PC-3 (cell line): ENCODE data around the gene MAP7D1. TPM values are rescaled to one million over a fixed set of nuclear protein-coding genes. Genes with fewer than 3 reads are reported as not detected.

ENCODE experiments used
- ATAC-seq: fragments of 200-7000 bp; cut with Tn5 transposase; 2 replicates; pipeline ENCODE4 v1.9.1; 2020; ENCODE audit warnings: mild to moderate bottlenecking, moderate library complexity
- BruUV-seq: library from RNA; stranded (reverse); fragments of 400-500 nt; replicated peaks from 2 replicates; lab custom pipeline; 2021; lab: Mats Ljungman, UMichigan
- CTCF ChIA-PET: fragments of 300-600 bp; sonication (Branson Sonifier 250); formaldehyde crosslinking; loops from one replicate; lab custom pipeline; 2022; ENCODE audit warnings: antibody characterized with exemption; lab: Charles Lee
- POLR2A ChIA-PET: fragments of 300-600 bp; sonication (Branson Sonifier 250); formaldehyde crosslinking; loops from one replicate; lab custom pipeline; 2022; ENCODE audit warnings: antibody characterized with exemption; ENCODE audit not compliant: unreplicated experiment; lab: Charles Lee
- DNase-seq: peaks from one replicate; pipeline ENCODE4 v3.0.0-alpha.2; 2015
- H2AFZ ChIP-seq: fragments of 300-600 bp; sonication (generic); 2 replicates; pipeline ENCODE4 v1.6.0; 2016; ENCODE audit warnings: antibody characterized with exemption, low read length
- H3F3A ChIP-seq: fragments of 300-600 bp; sonication (generic); one replicate; pipeline ENCODE4 v1.6.0; 2017; ENCODE audit warnings: antibody characterized with exemption, low read length, control low read depth, mild to moderate bottlenecking; ENCODE audit not compliant: unreplicated experiment
- H3K27ac ChIP-seq: fragments of 300-600 bp; sonication (generic); 2 replicates; pipeline ENCODE4 v1.5.1; 2016; ENCODE audit warnings: mild to moderate bottlenecking, low read length
- H3K27me3 ChIP-seq: fragments of 300-600 bp; sonication (generic); 2 replicates; pipeline ENCODE4 v1.6.1; 2016; ENCODE audit warnings: low read length, mixed read lengths
- H3K36me3 ChIP-seq: fragments of 300-600 bp; sonication (generic); 2 replicates; pipeline ENCODE4 v1.6.1; 2016; ENCODE audit warnings: low read depth, mixed run types, low read length, mixed read lengths
- H3K4me1 ChIP-seq: fragments of 300-600 bp; sonication (generic); 2 replicates; pipeline ENCODE4 v1.5.1; 2016; ENCODE audit warnings: low read length; ENCODE audit not compliant: insufficient read depth
- H3K4me2 ChIP-seq: fragments of 300-600 bp; sonication (generic); 2 replicates; pipeline ENCODE4 v1.6.0; 2016; ENCODE audit warnings: low read length
- H3K4me3 ChIP-seq: fragments of 300-600 bp; sonication (generic); 2 replicates; pipeline ENCODE4 v1.5.1; 2016; ENCODE audit warnings: mild to moderate bottlenecking, low read length, mixed read lengths
- H3K79me2 ChIP-seq: fragments of 300-600 bp; sonication (generic); 2 replicates; pipeline ENCODE4 v1.6.1; 2017; ENCODE audit warnings: low read length, mixed read lengths
- H3K9ac ChIP-seq: fragments of 300-600 bp; sonication (generic); 2 replicates; pipeline ENCODE4 v1.6.0; 2016; ENCODE audit warnings: mild to moderate bottlenecking, low read length
- H3K9me2 ChIP-seq: fragments of 300-600 bp; sonication (generic); replicated peaks from 2 replicates; pipeline ENCODE4 v1.6.1; 2016; ENCODE audit warnings: mixed run types, low read length, mixed read lengths
- H3K9me3 ChIP-seq: fragments of 300-600 bp; sonication (generic); 2 replicates; pipeline ENCODE4 v1.6.1; 2016; ENCODE audit warnings: low read length, mixed read lengths
- H4K20me1 ChIP-seq: fragments of 300-600 bp; sonication (generic); 2 replicates; pipeline ENCODE4 v1.6.1; 2016; ENCODE audit warnings: low read length, mixed read lengths
- EZH2 ChIP-seq: fragments of 300-600 bp; sonication (generic); IDR thresholded peaks from one replicate; pipeline ENCODE4 v1.6.1; 2017; ENCODE audit warnings: antibody characterized with exemption, mild to moderate bottlenecking, low read length; ENCODE audit not compliant: unreplicated experiment
- EZH2phosphoT487 ChIP-seq: fragments of 300-600 bp; sonication (generic); IDR thresholded peaks from 2 replicates; pipeline ENCODE4 v1.6.1; 2018; ENCODE audit warnings: mild to moderate bottlenecking, antibody characterized with exemption, low read length, borderline replicate concordance
- intact Hi-C: fragments of 100-400 bp; cut with micrococcal nuclease; formaldehyde crosslinking; loops from 2 replicates; pipeline ENCODE4 v1.9.0; 2023
- total RNA-seq: library from RNA; depleted of rRNA; stranded (reverse); fragments of >200 nt; gene quantifications from 2 replicates; pipeline ENCODE4 v1.2.3, GENCODE V29; 2014
- TF ChIP-seq, protein P1 (sequence below): fragments of 300-600 bp; sonication (generic); conservative IDR thresholded peaks from 2 replicates; pipeline ENCODE4 v1.5.1; 2017; ENCODE audit warnings: antibody characterized with exemption, low read depth, mild to moderate bottlenecking, low read length

MAP7D1 gene
- total RNA-seq, 1 experiment from 2014 or later: 113 TPM

DNA sequence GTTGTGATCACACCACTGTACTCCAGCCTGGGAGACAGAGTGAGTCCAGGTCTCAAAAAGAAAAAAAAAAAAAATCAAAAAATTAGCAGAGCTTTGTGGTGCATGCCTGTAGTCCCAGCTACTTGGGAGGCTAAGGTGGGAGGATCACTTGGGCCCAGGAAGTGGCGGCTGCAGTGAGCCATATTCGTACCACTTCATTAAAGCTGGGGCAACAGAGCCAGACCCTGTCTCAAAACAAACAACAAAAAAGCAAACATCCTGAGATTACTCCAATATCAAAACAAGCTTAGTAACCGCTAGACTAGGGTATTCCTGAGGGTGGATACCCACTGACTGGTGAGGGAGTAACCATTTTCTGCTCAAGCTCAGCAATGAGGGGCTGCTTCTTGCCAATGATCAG lies 55.3 kb downstream of the MAP7D1 start:
- no peaks in the 10 kb centered on the region for H3K9me2 ChIP-seq
- H3K9me3 ChIP-seq: no peaks in the 10 kb centered on the region
- no peak overlapping the region for H3K4me3 ChIP-seq
- H3K27ac ChIP-seq: no peak overlapping the region
- no peaks in the 10 kb centered on the region for H3F3A ChIP-seq
- no peaks in the 10 kb centered on the region for H3K79me2 ChIP-seq
- TF ChIP-seq, protein P1, sequence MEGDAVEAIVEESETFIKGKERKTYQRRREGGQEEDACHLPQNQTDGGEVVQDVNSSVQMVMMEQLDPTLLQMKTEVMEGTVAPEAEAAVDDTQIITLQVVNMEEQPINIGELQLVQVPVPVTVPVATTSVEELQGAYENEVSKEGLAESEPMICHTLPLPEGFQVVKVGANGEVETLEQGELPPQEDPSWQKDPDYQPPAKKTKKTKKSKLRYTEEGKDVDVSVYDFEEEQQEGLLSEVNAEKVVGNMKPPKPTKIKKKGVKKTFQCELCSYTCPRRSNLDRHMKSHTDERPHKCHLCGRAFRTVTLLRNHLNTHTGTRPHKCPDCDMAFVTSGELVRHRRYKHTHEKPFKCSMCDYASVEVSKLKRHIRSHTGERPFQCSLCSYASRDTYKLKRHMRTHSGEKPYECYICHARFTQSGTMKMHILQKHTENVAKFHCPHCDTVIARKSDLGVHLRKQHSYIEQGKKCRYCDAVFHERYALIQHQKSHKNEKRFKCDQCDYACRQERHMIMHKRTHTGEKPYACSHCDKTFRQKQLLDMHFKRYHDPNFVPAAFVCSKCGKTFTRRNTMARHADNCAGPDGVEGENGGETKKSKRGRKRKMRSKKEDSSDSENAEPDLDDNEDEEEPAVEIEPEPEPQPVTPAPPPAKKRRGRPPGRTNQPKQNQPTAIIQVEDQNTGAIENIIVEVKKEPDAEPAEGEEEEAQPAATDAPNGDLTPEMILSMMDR: no peak
- TF ChIP-seq EZH2phosphoT487 (no peak), EZH2 (no peak)
- H3K36me3 ChIP-seq: no peaks in the 10 kb centered on the region
- no peaks in the 10 kb centered on the region for H3K27me3 ChIP-seq
- DNase-seq (no peak), ATAC-seq (no peak)
- H2AFZ ChIP-seq: no peak overlapping the region
- H4K20me1 ChIP-seq: no peaks in the 10 kb centered on the region
- H3K4me1 ChIP-seq: no peaks in the 10 kb centered on the region
- no peak overlapping the region for H3K9ac ChIP-seq
- POLR2A ChIA-PET: no interaction called here
- CTCF ChIA-PET: no interaction called here
- no TSS peak for BruUV-seq
- H3K4me2 ChIP-seq: no peak overlapping the region
- intact Hi-C loops: no loop called here

DNA sequence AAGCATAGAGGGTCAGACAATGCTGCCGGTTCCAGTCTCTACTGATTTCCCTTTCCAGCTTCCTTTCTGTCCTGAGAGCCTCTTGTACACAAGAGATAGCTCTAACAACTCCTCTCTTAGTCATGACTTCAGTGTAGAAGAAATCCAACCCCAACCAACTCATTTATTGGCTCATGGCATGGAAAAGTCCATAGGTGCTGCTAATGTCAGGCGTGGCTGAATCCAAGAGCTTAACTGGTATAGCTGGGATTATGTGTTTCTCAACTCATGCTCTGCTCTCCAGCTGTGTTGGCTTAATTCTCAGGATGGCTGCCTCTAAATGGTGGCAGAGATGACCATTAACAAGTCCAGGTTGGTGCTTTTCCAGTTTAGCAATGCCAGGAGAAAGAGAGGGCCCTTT lies 55.9 kb downstream of the MAP7D1 start:
- H3K9me2 ChIP-seq: no peaks in the 10 kb centered on the region
- no peaks in the 10 kb centered on the region for H3K79me2 ChIP-seq
- CTCF ChIA-PET: no interaction called here
- H3F3A ChIP-seq: no peaks in the 10 kb centered on the region
- no peak overlapping the region for H2AFZ ChIP-seq
- no peak overlapping the region for H3K4me3 ChIP-seq
- no peaks in the 10 kb centered on the region for H3K36me3 ChIP-seq
- no peaks in the 10 kb centered on the region for H3K4me1 ChIP-seq
- H4K20me1 ChIP-seq: no peaks in the 10 kb centered on the region
- no peaks in the 10 kb centered on the region for H3K9me3 ChIP-seq
- H3K4me2 ChIP-seq: no peak overlapping the region
- DNase-seq (no peak), ATAC-seq (no peak)
- H3K9ac ChIP-seq: no peak overlapping the region
- H3K27me3 ChIP-seq: no peaks in the 10 kb centered on the region
- POLR2A ChIA-PET: interaction anchor here (0.5 to 0.6 kb wide), 2 partner anchors 12 to 327 kb away, joined by 4 to 5 read pairs; partner anchors contain the start of gene THRAP3
- BruUV-seq: no TSS peak
- TF ChIP-seq EZH2phosphoT487: no peak
- intact Hi-C loops: no loop called here
- H3K27ac ChIP-seq: no peak overlapping the region

DNA sequence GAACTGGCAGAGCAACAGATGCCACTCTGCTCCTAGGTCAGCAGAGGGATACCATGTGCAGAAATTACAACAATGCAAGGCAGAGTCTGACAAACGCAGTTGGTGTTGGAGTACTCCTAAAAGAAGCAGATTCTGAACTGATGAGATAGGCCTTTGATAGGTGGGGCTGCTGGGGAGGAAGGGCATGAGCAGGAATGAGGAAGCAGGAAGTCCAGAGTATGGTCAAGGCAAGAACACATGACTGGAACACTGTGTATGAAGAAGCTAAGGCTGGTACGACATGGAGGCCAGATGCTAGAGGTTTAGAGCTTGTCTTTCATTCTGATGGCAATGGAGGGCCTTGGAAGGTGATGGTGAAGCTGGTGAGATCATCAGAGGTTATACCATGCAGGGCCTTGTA lies 56.8 kb downstream of the MAP7D1 start:
- DNase-seq (no peak), ATAC-seq (no peak)
- Histone ChIP-seq H3K27me3 (no peaks in the 10 kb centered on the region), H3K9me2 (no peaks in the 10 kb centered on the region), H3K9me3 (no peaks in the 10 kb centered on the region), H3K36me3 (no peaks in the 10 kb centered on the region), H3F3A (no peaks in the 10 kb centered on the region), H3K9ac (no peak overlapping the region), H3K27ac (no peak overlapping the region), H4K20me1 (no peaks in the 10 kb centered on the region), H2AFZ (0 out of 2 replicates have a peak overlapping the region, but pooled peaks have one; percentile 14), H3K79me2 (no peaks in the 10 kb centered on the region), H3K4me3 (no peak overlapping the region), H3K4me2 (no peak overlapping the region), H3K4me1 (no peaks in the 10 kb centered on the region)
- CTCF ChIA-PET: no interaction called here
- TF ChIP-seq, protein P1: no peak
- TF ChIP-seq EZH2: no peak
- no peak for TF ChIP-seq EZH2phosphoT487
- BruUV-seq: no TSS peak
- intact Hi-C loops: no loop called here
- POLR2A ChIA-PET: no interaction called here
